Kidney (tissue), 14 donors: ENCODE results near the gene NAALADL1. TPM values are rescaled to one million over a fixed set of nuclear protein-coding genes. Genes with fewer than 3 reads are reported as not detected.

ENCODE experiments used
- DNase-seq, 5 donors: peaks; one replicate each; pipeline ENCODE4 v3.0.0-alpha.2; 2013 to 2020
- FAIRE-seq: peaks from 2 replicates; lab custom pipeline; 2012; peaks lifted over from hg19 to GRCh38; lab: Jason Lieb, UNC
- H3K27ac ChIP-seq, 2 donors: one replicate each; pipeline ENCODE4 v1.7.0; 2013; ENCODE audit warnings: low read depth in 2 of 2, low read length in 2 of 2, inconsistent platforms in 1 of 2
- H3K27me3 ChIP-seq: one replicate; pipeline ENCODE4 v1.7.1; 2013; ENCODE audit warnings: low read length, inconsistent platforms; ENCODE audit not compliant: control insufficient read depth, insufficient read depth
- H3K36me3 ChIP-seq, 3 donors: one replicate each; pipeline versions ENCODE4 v1.7.0 to v1.7.1; 2013; ENCODE audit warnings: low read length in 3 of 3, control low read depth in 1 of 3, inconsistent platforms in 1 of 3; ENCODE audit not compliant: insufficient read depth in 3 of 3, control insufficient read depth in 2 of 3
- H3K4me1 ChIP-seq, 3 donors: one replicate each; pipeline versions ENCODE4 v1.7.0 to v1.7.1; 2013; ENCODE audit warnings: low read length in 3 of 3, inconsistent platforms in 1 of 3, low read depth in 1 of 3; ENCODE audit not compliant: control insufficient read depth in 2 of 3, insufficient read depth in 2 of 3
- H3K4me3 ChIP-seq, 3 donors: one replicate each; pipeline versions ENCODE4 v1.7.0 to v1.8.1; 2013; ENCODE audit warnings: low read length in 3 of 3, control low read depth in 1 of 3, inconsistent platforms in 1 of 3
- H3K9ac ChIP-seq, 3 donors: one replicate each; pipeline versions ENCODE4 v1.7.0 to v1.7.1; 2013; ENCODE audit warnings: low read length in 3 of 3, control low read depth in 1 of 3, inconsistent platforms in 1 of 3
- H3K9me3 ChIP-seq, 3 donors: one replicate each; pipeline versions ENCODE4 v1.7.0 to v1.7.1; 2013; ENCODE audit warnings: low read length in 3 of 3, control low read depth in 1 of 3, inconsistent platforms in 1 of 3; ENCODE audit not compliant: control insufficient read depth in 2 of 3, insufficient read depth in 1 of 3
- intact Hi-C: fragments of 100-400 bp; cut with DNase I; formaldehyde crosslinking; loops from one replicate; pipeline ENCODE4 v1.11.1; 2022
- polyA plus RNA-seq: library from polyadenylated mRNA; stranded (reverse); fragments of 350-450 nt; fragmentation: Illumina TruSeq; extraction: RNeasy Lipid Tissue Mini Kit (QIAGEN cat#74804); gene quantifications from one replicate; pipeline ENCODE4 v1.2.3, GENCODE V29; 2014; ENCODE audit warnings: low read depth, low replicate concordance; ENCODE audit not compliant: insufficient read depth
- total RNA-seq: library from RNA; stranded (reverse); fragmentation: NEBNext Ultra II Directional; extraction: Animal tissue kit (Norgen Biotek cat#: 25700); gene quantifications from one replicate; pipeline ENCODE4 v1.2.1, GENCODE V29; 2021
- TF ChIP-seq, protein P1 (sequence below): IDR thresholded peaks from 3 replicates; pipeline ENCODE4 v1.5.1; 2012; ENCODE audit warnings: mild to moderate bottlenecking, moderate library complexity, borderline replicate concordance; ENCODE audit not compliant: insufficient read depth; ENCODE audit errors: extremely low read depth
- donor health status: control.
- donor health status: control.
- donor health status: control.
- donor health status: control.
- donor health status: control.
- donor health status: DM: yes; HTN: yes; CAD: no.
- donor health status: Normal renal cell carcinoma (clear cell type).

The NAALADL1 gene
- total and polyA plus RNA-seq, 2 donors from 2014 or later, result 9.4 to 17.1 TPM

DNA sequence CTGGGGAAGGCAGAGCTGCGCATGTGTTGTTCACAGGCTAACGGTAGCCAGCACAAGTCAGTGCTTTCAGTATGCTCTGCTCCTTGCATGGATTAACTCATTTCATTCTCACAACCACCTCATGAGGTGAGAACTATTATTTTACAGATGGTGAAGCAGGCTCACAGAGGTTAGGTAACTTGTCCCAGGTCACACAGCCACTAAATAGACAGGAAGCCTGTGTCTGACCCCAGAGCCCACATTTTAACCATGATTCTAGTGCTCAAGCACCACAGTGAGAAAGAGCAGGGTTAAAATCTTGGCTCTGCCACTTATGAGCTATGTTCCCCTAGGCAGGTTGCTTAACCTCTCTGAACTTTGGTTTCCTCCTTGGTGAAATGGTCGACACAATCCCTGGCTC, 37.4 kb downstream of the NAALADL1 start:
- H3K27me3 ChIP-seq, result no peaks in the 10 kb centered on the region
- no peak overlapping the region for H3K4me3 ChIP-seq
- no peak for FAIRE-seq
- intact Hi-C loops, result no loop called here
- peaks cover 2 to 8% (median 6%) of the 10 kb centered on the region in 3 donors for H3K36me3 ChIP-seq
- peaks cover 0 to 4% (median 2%) of the 10 kb centered on the region in 3 donors for H3K4me1 ChIP-seq
- H3K9me3 ChIP-seq, result no peaks in the 10 kb centered on the region
- TF ChIP-seq, protein P1, sequence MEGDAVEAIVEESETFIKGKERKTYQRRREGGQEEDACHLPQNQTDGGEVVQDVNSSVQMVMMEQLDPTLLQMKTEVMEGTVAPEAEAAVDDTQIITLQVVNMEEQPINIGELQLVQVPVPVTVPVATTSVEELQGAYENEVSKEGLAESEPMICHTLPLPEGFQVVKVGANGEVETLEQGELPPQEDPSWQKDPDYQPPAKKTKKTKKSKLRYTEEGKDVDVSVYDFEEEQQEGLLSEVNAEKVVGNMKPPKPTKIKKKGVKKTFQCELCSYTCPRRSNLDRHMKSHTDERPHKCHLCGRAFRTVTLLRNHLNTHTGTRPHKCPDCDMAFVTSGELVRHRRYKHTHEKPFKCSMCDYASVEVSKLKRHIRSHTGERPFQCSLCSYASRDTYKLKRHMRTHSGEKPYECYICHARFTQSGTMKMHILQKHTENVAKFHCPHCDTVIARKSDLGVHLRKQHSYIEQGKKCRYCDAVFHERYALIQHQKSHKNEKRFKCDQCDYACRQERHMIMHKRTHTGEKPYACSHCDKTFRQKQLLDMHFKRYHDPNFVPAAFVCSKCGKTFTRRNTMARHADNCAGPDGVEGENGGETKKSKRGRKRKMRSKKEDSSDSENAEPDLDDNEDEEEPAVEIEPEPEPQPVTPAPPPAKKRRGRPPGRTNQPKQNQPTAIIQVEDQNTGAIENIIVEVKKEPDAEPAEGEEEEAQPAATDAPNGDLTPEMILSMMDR, result no peak
- DNase-seq, result no peak
- no peak overlapping the region for H3K27ac ChIP-seq
- no peak overlapping the region for H3K9ac ChIP-seq

DNA sequence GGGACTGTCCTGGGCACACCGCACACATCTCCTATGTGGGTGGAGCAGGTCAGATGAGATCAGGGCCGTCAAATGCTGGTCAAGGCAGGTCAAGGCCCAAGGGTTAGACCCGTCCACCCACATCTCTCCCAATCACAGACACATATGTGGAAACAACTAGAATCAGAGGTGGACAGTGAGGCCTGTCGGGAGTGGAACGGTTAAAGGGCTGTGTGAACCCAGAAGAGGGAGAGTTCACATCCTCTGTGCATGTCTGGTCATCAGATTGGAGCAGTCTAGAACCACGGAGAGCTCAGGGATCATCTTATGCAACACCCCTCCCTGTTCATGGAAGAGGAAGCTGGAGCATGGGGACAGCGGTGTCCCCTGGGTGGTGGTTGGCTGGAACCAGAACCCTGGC, 38.5 kb downstream of the NAALADL1 start:
- H3K4me3 ChIP-seq, result no peak overlapping the region
- DNase-seq, result no peak
- no peak for FAIRE-seq
- TF ChIP-seq, protein P1, result no peak
- H3K27me3 ChIP-seq, result no peaks in the 10 kb centered on the region
- H3K36me3 ChIP-seq, result peaks cover 2 to 8% (median 6%) of the 10 kb centered on the region in 3 donors
- H3K27ac ChIP-seq, result no peak overlapping the region
- no peak overlapping the region for H3K9ac ChIP-seq
- intact Hi-C loops, result no loop called here
- H3K9me3 ChIP-seq, result no peaks in the 10 kb centered on the region
- peaks cover 0 to 4% (median 4%) of the 10 kb centered on the region in 3 donors for H3K4me1 ChIP-seq

DNA sequence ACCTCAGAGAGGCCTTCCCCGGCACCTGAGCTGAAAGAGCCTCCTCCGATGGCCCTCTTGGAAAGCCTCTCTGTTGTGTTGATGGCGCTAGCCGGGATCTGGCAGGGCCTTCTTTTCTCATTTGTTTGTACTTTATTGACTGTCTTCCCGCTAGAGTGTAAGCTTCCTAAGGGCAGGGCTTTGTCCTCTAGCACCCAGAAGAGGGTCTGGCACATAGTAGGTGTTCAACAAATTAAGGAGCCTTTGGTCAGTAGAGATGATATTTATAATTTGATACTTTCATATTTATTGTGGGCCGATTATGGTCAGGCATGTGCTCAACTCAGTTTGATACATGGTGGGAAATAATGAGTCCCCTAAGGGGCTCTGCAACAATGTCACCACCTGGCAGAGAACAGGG, 40.4 kb downstream of the NAALADL1 start:
- intact Hi-C loops, result no loop called here
- TF ChIP-seq, protein P1, result no peak
- Histone ChIP-seq H3K9ac (no peak overlapping the region), H3K27me3 (no peaks in the 10 kb centered on the region), H3K4me3 (no peak overlapping the region), H3K27ac (no peak overlapping the region), H3K9me3 (no peaks in the 10 kb centered on the region), H3K36me3 (peaks cover 2 to 8% (median 6%) of the 10 kb centered on the region in 3 donors), H3K4me1 (peaks cover 0 to 10% (median 8%) of the 10 kb centered on the region in 3 donors)
- FAIRE-seq (no peak), DNase-seq (no peak)

DNA sequence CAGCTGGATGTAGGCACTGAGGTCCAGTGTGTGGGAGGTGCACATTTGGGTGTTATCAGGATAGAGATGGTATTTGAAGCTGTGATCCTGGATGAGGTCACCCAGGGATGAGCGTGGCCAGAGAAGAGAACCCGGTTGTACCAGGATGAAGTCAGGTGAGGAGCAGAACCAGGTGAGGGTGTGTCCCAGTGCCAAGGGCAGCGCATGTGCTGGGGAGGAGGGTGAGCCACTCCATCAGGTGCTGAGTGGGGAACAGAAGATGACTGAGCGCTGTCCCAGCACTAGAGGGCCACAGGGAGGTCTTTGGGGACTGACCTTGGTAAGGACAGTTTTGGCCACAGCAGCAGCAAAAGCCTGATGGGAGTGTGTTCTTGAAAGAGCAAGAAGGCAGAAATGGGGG, 41.6 kb downstream of the NAALADL1 start:
- Histone ChIP-seq H3K27me3 (no peaks in the 10 kb centered on the region), H3K9ac (no peak overlapping the region), H3K27ac (no peak overlapping the region), H3K4me1 (peaks cover 0 to 10% (median 10%) of the 10 kb centered on the region in 3 donors), H3K36me3 (peaks cover 2 to 8% (median 6%) of the 10 kb centered on the region in 3 donors), H3K4me3 (no peak overlapping the region), H3K9me3 (no peaks in the 10 kb centered on the region)
- intact Hi-C loops, result no loop called here
- no peak for DNase-seq
- FAIRE-seq, result no peak
- TF ChIP-seq, protein P1, result no peak
